Measurements from ENCODE around the gene MUL1.
A peak's percentile ranks its signal among the peaks of the same experiment; 100 is the strongest.

Gene MUL1

DNA sequence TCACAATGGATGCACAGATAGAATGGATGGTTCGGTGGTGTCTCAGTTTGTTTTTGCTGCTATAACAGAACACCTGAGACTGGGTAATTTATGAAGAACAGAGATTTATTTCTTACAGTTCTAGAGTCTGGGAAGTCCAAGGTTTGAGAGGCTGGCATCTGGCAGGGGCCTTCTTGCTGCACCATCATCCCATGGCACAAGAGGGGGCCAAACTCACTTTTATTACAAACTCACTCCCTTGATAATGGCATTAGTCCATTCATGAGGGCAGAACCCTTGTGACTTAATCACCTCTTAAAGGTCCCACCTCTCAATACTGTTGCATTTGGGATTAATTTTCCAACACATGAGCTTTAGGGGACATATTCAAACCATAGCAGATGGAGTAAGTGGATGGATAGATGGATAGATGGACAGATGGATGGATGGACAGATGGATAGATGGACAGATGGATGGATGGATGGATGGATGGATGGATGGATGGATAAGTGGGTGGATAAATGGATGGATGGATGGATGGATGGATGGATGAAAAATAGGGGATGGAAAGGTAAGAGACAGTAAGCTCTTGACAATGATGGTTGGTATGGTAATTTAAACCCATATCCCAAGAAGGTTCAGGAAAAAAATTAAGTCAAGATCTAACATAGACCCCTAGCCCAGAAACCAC is 38.4 kb downstream of the MUL1 start:
- H3K36me3 ChIP-seq (ENCODE audit: control insufficient read depth in 2 of 2, insufficient read depth in 1 of 2, low read length in 2 of 2): no peaks in the 10 kb centered on the region
- H3K9me3 ChIP-seq (ENCODE audit: control insufficient read depth, insufficient read depth, low read depth, low read length): no peaks in the 10 kb centered on the region
- H3K4me3 ChIP-seq (ENCODE audit: low read depth, low read length): no peak overlapping the region
- no peaks in the 10 kb centered on the region for H3K4me1 ChIP-seq (ENCODE audit: control insufficient read depth, insufficient read depth, low read length)
- TF ChIP-seq ZNF214 (tag by site-specific recombination; IDR thresholded peaks at IDR 0.05; ENCODE audit: borderline replicate concordance) (no peak), ZNF701 (tag by site-specific recombination; IDR thresholded peaks at IDR 0.05) (no peak), YY2 (tag by site-specific recombination; IDR thresholded peaks at IDR 0.05) (no peak), ZNF837 (tag by site-specific recombination; IDR thresholded peaks at IDR 0.05) (no peak), PRDM4 (tag by site-specific recombination; IDR thresholded peaks at IDR 0.05) (no peak), HOXC10 (CRISPR knock-in tag; IDR thresholded peaks at IDR 0.05) (no peak), SP3 (tag by site-specific recombination; IDR thresholded peaks at IDR 0.05) (no peak), ZNF366 (tag by site-specific recombination; conservative IDR thresholded peaks at IDR 0.05) (peak; percentile 98), ZNF561 (tag by site-specific recombination; IDR thresholded peaks at IDR 0.05; ENCODE audit: borderline replicate concordance) (no peak), PBX3 (CRISPR knock-in tag; IDR thresholded peaks at IDR 0.05) (no peak), ZNF2 (tag by site-specific recombination; IDR thresholded peaks at IDR 0.05) (no peak), ZNF664 (tag by site-specific recombination; IDR thresholded peaks at IDR 0.05) (no peak), ZBTB17 (tag by site-specific recombination; IDR thresholded peaks at IDR 0.05) (peak; percentile 66), ZNF488 (tag by site-specific recombination; IDR thresholded peaks at IDR 0.05) (no peak), WT1 (tag by site-specific recombination; IDR thresholded peaks at IDR 0.05) (no peak)
- TF ChIP-seq, protein P1, sequence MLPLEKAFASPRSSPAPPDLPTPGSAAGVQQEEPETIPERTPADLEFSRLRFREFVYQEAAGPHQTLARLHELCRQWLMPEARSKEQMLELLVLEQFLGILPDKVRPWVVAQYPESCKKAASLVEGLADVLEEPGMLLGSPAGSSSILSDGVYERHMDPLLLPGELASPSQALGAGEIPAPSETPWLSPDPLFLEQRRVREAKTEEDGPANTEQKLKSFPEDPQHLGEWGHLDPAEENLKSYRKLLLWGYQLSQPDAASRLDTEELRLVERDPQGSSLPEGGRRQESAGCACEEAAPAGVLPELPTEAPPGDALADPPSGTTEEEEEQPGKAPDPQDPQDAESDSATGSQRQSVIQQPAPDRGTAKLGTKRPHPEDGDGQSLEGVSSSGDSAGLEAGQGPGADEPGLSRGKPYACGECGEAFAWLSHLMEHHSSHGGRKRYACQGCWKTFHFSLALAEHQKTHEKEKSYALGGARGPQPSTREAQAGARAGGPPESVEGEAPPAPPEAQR (tag by site-specific recombination; IDR thresholded peaks at IDR 0.05): no peak
- TF ChIP-seq, protein P2, sequence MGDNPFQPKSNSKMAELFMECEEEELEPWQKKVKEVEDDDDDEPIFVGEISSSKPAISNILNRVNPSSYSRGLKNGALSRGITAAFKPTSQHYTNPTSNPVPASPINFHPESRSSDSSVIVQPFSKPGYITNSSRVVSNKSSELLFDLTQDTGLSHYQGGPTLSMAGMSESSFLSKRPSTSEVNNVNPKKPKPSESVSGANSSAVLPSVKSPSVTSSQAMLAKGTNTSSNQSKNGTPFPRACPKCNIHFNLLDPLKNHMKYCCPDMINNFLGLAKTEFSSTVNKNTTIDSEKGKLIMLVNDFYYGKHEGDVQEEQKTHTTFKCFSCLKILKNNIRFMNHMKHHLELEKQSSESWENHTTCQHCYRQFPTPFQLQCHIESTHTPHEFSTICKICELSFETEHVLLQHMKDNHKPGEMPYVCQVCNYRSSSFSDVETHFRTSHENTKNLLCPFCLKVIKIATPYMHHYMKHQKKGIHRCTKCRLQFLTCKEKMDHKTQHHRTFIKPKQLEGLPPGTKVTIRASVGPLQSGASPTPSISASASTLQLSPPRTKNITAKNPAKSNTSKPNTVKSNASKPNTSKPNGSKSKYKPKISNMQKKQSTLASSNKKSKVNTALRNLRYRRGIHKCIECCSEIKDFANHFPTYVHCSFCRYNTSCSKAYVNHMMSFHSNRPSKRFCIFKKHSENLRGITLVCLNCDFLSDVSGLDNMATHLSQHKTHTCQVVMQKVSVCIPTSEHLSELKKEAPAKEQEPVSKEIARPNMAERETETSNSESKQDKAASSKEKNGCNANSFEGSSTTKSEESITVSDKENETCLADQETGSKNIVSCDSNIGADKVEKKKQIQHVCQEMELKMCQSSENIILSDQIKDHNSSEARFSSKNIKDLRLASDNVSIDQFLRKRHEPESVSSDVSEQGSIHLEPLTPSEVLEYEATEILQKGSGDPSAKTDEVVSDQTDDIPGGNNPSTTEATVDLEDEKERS (tag by site-specific recombination; IDR thresholded peaks at IDR 0.05): no peak
- no peak overlapping the region for H3K27ac ChIP-seq (ENCODE audit: extremely low read depth, low read depth, low read length)
- ChIA-PET POLR2A (no interaction called here), CTCF (interaction anchor here (0.7 to 1.4 kb wide), 4 partner anchors 8 to 107 kb away, joined by 3 to 5 read pairs (median 4); no protein-coding TSS in a partner anchor)

Measured in HEK293 (cell line).